Jurkat, Clone E6-1 (cell line): Measurements from ENCODE around the gene CD276.
A peak's percentile ranks its signal among the peaks of the same experiment; 100 is the strongest.
"Not testable (repeated sequence)": the region's sequence is repeated elsewhere in the genome, so short reads cannot be mapped to it uniquely, and the experiment has no call there.

Experiments used
- DNase-seq: peaks from one replicate; pipeline ENCODE4 v3.0.0-alpha.2; 2011; ENCODE audit warnings: low read depth, low spot score
- H3K4me3 ChIP-seq: 2 replicates; pipeline ENCODE4 v1.5.1; 2011; ENCODE audit warnings: mild to moderate bottlenecking, low read length, control low read depth, moderate library complexity

The CD276 gene

GRCh38 chr15:73682600-73683090 is 1.5 kb upstream of the CD276 start:
- no peak overlapping the region for H3K4me3 ChIP-seq
- no peak for DNase-seq

- no peak overlapping the region for H3K4me3 ChIP-seq
- DNase-seq = no peak
These were observed 866 bp upstream of the CD276 start for GRCh38 chr15:73683257-73683776.

GRCh38 chr15:73684581-73685455 is 635 bp downstream of the CD276 start:
- no peak for DNase-seq
- H3K4me3 ChIP-seq = no peak overlapping the region

- DNase-seq = no peak
- no peak overlapping the region for H3K4me3 ChIP-seq
These were observed 1.8 kb downstream of the CD276 start for GRCh38 chr15:73685981-73686380.

GRCh38 chr15:73686781-73687256 is 2.6 kb downstream of the CD276 start:
- no peak for DNase-seq

GRCh38 chr15:73687351-73687750 is 3.2 kb downstream of the CD276 start:
- no peak for DNase-seq
- H3K4me3 ChIP-seq = no peak overlapping the region

More at GRCh38 chr15:73686781-73687256, 2.6 kb downstream of the CD276 start:
- H3K4me3 ChIP-seq = no peak overlapping the region

GRCh38 chr15:73688455-73688854 is 4.3 kb downstream of the CD276 start:
- DNase-seq = no peak
- no peak overlapping the region for H3K4me3 ChIP-seq

- no peak overlapping the region for H3K4me3 ChIP-seq
- DNase-seq = no peak
These were observed 7.2 kb downstream of the CD276 start for GRCh38 chr15:73691396-73691795.

- DNase-seq = no peak
- no peak overlapping the region for H3K4me3 ChIP-seq
These were observed 10.2 kb downstream of the CD276 start for GRCh38 chr15:73694419-73694818.

- no peak overlapping the region for H3K4me3 ChIP-seq
- DNase-seq = no peak
These were observed 11.8 kb downstream of the CD276 start for GRCh38 chr15:73695773-73696640.

- DNase-seq = no peak
These were observed 12.4 kb downstream of the CD276 start for GRCh38 chr15:73696641-73697001.

GRCh38 chr15:73697033-73697467 is 12.9 kb downstream of the CD276 start:
- DNase-seq = peak; percentile 97
- no peak overlapping the region for H3K4me3 ChIP-seq

More at GRCh38 chr15:73696641-73697001, 12.4 kb downstream of the CD276 start:
- H3K4me3 ChIP-seq = no peak overlapping the region

GRCh38 chr15:73699249-73700040 is 15.3 kb downstream of the CD276 start:
- no peak for DNase-seq
- no peak overlapping the region for H3K4me3 ChIP-seq

- no peak overlapping the region for H3K4me3 ChIP-seq
- DNase-seq = peak; percentile 64
These were observed 16.1 kb downstream of the CD276 start for GRCh38 chr15:73700041-73700842.

- not testable (repeated sequence) for DNase-seq, H3K4me3 ChIP-seq
These were observed 18.4 kb downstream of the CD276 start for GRCh38 chr15:73702311-73703239.

GRCh38 chr15:73703601-73704000 is 19.4 kb downstream of the CD276 start:
- DNase-seq = not testable (repeated sequence)

More at GRCh38 chr15:73703601-73704000, 19.4 kb downstream of the CD276 start:
- not testable (repeated sequence) for H3K4me3 ChIP-seq
